KBM-7 (cell line): ENCODE data around the gene CMIP.

ENCODE experiments used
- DNase-seq: peaks from one replicate; pipeline ENCODE4 v3.0.0-alpha.2; 2015
- in situ Hi-C: fragments of 300-500 bp; cut with MboI; formaldehyde crosslinking; loops from 2 replicates; pipeline ENCODE4 v1.14.3; 2020; ENCODE audit warnings: low sequenced_read_pairs, low pct_unique_long_range_greater_than_20kb, mixed read lengths

CMIP gene

DNA sequence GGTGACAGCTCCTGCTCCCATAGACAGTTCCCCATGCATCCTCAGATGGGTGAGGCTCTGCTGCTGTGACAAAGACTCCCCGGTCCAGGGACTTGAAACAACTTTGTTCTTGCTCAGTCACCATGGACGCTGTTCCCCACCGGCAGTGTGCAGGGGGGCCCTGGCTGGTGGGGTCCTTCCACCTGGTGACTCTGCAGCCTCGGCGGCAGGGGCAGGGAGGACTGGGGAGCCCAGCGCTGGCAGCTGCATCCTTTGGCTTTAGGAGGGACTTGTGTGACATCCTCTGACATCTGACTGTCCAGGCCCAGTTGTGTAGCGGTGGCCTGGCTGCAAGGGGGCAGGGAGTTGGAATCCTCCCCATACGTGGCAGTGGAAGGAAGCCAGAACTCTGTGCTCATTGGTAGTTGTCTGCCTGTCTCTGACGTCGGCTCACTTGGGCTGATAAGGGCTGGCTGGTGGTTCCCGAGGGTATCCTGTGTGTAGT, 107.3 kb downstream of the CMIP start:
- no peak for DNase-seq

DNA sequence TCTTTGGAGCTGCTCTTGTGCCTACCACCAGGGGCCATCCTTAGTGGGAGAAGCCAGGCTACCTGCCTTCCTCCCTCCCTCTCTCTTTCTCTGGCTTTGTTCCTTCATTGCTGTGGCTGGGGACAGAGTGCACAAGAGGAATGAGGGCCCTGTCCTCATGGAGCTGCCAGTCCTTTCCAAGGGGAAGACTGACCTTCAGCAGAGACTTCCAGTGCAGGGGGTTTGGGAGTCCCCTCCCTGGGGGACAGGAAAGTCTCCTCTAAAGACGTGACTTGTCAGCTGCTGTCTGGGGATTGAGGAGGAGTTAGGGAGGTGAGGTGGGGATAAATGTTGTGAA, 108.1 kb downstream of the CMIP start:
- no peak for DNase-seq
- in situ Hi-C loops = no loop called here

More for the DNA sequence above, 107.3 kb downstream of the CMIP start:
- in situ Hi-C loops = no loop called here

DNA sequence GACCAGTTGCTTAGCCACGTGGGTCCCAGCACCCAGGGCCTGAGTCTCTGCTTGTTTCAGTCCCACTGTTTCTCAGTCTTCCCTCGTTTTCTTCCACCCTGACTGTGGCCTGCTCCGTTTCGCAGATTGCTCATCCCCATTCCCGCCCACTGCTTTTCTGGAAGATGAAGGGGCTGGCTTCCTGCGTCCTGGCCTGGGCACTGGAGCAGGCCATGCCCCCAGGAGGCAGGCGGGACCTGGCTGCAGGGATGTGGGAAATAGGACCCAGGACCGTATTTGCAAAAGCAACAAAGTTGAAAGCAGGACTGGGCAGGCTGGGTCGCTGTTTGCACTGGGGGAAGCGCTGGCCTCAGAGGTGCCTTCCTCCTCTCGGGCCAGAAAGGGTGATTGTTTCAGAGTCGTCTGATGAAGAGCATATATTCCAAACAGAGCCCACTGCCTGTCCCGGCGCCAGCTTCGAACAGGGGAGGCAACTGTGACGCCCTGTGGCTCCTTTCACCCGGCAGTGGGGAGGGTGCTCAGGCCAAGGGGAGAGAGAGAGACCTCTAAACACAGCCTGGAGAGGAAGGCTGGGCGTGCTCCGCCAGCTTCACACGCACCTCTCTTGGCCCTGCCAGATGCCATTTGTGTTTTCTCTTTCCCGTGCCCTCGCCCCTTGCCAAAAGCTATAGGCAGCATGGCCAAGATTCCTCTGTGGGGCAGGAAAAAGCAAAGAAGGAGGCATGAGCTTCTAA, 108.6 kb downstream of the CMIP start:
- in situ Hi-C loops = no loop called here
- no peak for DNase-seq

GRCh38 chr16:81553814-81554675, 109.4 kb downstream of the CMIP start:
- in situ Hi-C loops = no loop called here
- DNase-seq = no peak

GRCh38 chr16:81554979-81555378, 110.4 kb downstream of the CMIP start:
- in situ Hi-C loops = no loop called here
- DNase-seq = no peak

GRCh38 chr16:81555660-81556059, 111.1 kb downstream of the CMIP start:
- DNase-seq = no peak
- in situ Hi-C loops = no loop called here

- no peak for DNase-seq
- in situ Hi-C loops = no loop called here
These were observed 112.2 kb downstream of the CMIP start for GRCh38 chr16:81556715-81557284.

DNA sequence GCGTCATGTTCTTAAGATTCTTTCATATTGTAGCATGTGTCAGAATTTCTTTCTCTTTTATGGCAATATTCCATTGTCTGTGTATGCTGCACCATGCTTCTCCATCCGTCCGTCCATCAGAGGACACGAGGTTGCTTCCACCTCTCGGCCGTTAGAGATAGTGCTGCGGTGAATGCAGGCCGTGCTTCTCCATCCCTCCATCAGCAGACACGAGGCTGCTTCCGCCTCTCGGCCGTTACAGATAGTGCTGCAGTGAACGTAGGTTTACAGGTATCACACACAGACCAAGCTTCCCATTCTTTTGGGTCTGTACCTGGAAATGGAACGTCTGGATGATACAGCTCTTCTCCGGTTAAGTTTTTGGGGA, 113.5 kb downstream of the CMIP start:
- DNase-seq = no peak
- in situ Hi-C loops = no loop called here

GRCh38 chr16:81558444-81559175, 114.0 kb downstream of the CMIP start:
- in situ Hi-C loops = no loop called here
- DNase-seq = peak; percentile 46

GRCh38 chr16:81560979-81561657, 116.5 kb downstream of the CMIP start:
- DNase-seq = no peak
- in situ Hi-C loops = no loop called here

- in situ Hi-C loops = no loop called here
- DNase-seq = no peak
These were observed 117.7 kb downstream of the CMIP start for GRCh38 chr16:81562174-81562849.

DNA sequence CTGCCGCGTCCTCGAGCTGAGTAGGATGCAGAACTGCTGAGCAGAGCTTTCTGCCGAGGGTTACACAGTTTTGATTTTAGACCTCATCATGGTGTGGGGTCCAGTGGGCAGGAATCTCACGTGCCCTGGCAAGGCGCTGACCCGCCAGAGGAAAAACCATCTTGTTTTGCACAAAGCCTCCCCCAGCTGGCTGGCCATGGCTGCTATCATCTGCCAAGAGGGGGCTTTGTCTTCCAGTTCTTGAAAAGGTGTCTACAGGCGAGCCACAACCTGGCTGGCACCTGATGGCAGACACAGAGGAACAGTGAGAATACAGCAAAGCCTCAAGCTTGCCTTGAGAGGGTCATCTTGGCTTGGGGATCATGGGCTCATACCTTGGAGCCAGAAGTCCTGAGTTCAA, 118.3 kb downstream of the CMIP start:
- in situ Hi-C loops = no loop called here
- DNase-seq = no peak

DNA sequence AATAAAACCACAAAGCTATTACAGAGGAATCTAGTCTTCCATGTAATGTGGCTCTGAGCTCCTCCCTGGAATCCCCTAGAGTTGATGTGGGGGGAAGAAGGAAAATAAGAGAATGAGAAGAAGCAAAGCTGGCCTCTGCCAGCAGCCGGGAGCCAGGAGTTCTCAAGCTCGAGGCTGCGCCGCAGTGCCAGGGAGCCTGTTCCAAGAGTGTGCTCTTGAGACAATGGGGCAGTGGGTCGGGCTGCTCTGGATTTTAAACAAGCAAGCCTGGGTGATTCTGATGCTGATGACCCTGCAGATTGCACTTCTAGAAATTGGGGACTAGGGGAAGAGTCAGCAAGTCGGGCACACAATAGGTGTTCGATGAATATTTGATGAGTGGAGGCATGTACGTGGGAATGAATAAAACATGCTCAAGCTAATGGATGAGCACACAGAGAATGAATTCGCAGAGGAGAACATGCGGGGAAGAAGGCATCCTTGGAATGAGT, 119.9 kb downstream of the CMIP start:
- no peak for DNase-seq
- in situ Hi-C loops = no loop called here

DNA sequence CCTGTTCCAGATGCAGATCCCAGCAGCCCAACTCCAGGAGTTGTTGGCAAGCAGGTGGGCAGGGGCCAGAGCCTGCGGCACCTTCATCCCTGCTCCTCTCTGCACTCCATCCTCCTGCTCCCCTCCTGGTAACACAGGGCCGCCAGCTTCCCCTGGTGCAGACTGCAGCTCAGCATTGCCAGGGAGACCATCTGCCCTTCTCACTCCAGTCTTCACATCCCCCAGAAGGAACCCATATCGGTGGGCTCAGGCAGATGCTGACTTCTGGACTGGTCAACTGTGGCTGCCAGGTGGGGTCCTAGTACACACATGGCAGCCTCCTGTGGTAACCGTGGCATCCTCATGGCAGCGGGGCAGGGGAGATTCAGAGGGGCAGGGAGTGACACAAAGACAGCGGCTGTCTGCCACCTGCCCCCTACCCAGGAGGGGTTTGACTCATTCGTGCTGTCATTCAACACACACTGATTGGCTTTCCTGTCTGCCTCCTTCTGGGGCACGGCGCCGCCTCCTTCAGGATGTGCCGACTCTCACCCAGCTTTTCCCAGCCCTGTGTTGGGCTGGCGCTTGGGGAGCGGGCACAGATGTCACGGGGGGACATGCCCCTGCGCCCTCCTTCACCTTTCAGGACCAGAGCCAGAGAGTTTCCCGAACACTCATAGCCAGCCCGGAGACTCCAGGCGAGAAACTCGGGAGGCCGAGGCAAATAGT, 120.9 kb downstream of the CMIP start:
- in situ Hi-C loops = no loop called here
- DNase-seq = no peak

DNA sequence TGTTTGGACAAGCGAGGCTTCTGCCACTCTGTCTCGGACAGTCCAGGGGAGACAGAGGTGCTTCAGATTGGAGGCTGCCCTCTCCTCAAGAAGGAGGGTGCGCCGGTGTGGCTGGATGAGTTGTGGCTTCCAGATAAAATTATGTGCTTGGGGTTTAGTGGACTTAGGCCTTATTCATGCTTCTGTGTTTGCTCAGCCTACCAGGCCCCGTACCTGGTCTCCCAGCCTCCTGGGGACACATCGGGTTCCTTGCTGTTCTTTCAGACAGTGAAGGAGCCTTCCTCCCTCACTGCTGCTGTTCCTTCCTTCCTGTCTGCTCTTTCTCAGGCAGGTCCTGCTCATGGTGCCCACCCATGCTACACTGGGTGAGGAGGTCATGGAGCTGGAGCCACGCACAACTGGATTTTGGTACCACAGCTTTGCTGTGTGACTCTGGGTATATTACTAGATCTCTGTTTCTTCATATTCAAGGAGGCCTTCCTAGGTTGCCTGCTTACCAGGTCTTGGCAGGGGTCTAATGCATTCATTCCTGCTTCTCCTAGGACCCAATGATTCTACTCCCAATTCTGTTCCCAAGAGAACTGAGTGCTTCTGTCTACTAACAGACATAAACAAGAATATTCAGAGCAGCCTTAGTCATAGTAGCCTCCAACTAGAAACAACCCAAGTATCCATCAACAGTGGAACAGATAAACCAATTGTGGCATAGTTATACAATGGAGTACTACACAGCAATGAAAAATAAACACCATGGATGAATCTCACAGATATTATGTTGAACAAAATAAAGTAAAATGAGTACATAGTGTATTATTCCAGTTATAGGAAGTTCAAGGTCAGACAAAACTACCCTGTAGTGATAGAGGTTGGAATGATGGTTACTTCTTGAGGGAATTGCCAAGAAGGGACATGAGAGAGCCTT, 121.7 kb downstream of the CMIP start:
- DNase-seq = no peak
- in situ Hi-C loops = no loop called here

GRCh38 chr16:81567087-81567486, 122.5 kb downstream of the CMIP start:
- in situ Hi-C loops = no loop called here

More at GRCh38 chr16:81567087-81567486, 122.5 kb downstream of the CMIP start:
- DNase-seq = no peak
